Cardiac muscle cell (in vitro differentiated cells and primary cell): ENCODE data around the gene AHNAK. TPM values are rescaled to one million over a fixed set of nuclear protein-coding genes. Genes with fewer than 3 reads are reported as not detected.
"Not testable (repeated sequence)": the region's sequence is repeated elsewhere in the genome, so short reads cannot be mapped to it uniquely, and the experiment has no call there.

Experiments
- DNase-seq, 2 donors: peaks; one replicate each; pipeline versions ENCODE4 v3.0.0 to v3.0.0-alpha.2; 2010 to 2017; ENCODE audit warnings: low read depth in 1 of 2, low spot score in 1 of 2
- H3K27ac ChIP-seq: fragments of 200-600 bp; sonication (generic); 2 replicates; pipeline ENCODE4 v1.5.1; 2016
- H3K27me3 ChIP-seq: fragments of 200-600 bp; sonication (generic); 2 replicates; pipeline ENCODE4 v1.6.0; 2016; ENCODE audit warnings: control low read depth
- H3K36me3 ChIP-seq: fragments of 200-600 bp; sonication (generic); 2 replicates; pipeline ENCODE4 v1.5.1; 2016; ENCODE audit warnings: control low read depth
- H3K4me1 ChIP-seq: fragments of 200-600 bp; sonication (generic); 2 replicates; pipeline ENCODE4 v1.8.1; 2017; ENCODE audit warnings: low read depth, mild to moderate bottlenecking, mixed run types
- H3K4me3 ChIP-seq: fragments of 200-600 bp; sonication (generic); 2 replicates; pipeline ENCODE4 v1.5.1; 2016; ENCODE audit warnings: mild to moderate bottlenecking
- H3K9me3 ChIP-seq: fragments of 200-600 bp; sonication (generic); 2 replicates; pipeline ENCODE4 v1.5.1; 2017; ENCODE audit warnings: low read depth, mild to moderate bottlenecking, control low read depth
- polyA plus RNA-seq: library from polyadenylated mRNA; unstranded; fragments of >200 nt; fragmentation: Nextera tagmentation; extraction: Ambion mirVana; gene quantifications from 2 replicates; pipeline ENCODE4 v1.2.1, GENCODE V29; 2016
- total RNA-seq: library from RNA; depleted of rRNA; stranded (reverse); fragments of >200 nt; gene quantifications from 2 replicates; pipeline ENCODE4 v1.2.3, GENCODE V29; 2016
- TF ChIP-seq, protein P1 (sequence below): IDR thresholded peaks from 2 replicates; pipeline ENCODE4 v1.5.1; 2012; ENCODE audit warnings: low read depth, mild to moderate bottlenecking, low read length

AHNAK gene
- total and polyA plus RNA-seq, 2 experiments from 2014 or later: 13.4 to 77.1 TPM

GRCh38 chr11:62452261-62452660 is 94.3 kb downstream of the AHNAK start:
- no peaks in the 10 kb centered on the region for H3K9me3 ChIP-seq
- no peak overlapping the region for H3K27ac ChIP-seq
- no peaks in the 10 kb centered on the region for H3K4me1 ChIP-seq
- H3K4me3 ChIP-seq: no peak overlapping the region
- no peaks in the 10 kb centered on the region for H3K27me3 ChIP-seq
- DNase-seq: no peak
- TF ChIP-seq, protein P1, sequence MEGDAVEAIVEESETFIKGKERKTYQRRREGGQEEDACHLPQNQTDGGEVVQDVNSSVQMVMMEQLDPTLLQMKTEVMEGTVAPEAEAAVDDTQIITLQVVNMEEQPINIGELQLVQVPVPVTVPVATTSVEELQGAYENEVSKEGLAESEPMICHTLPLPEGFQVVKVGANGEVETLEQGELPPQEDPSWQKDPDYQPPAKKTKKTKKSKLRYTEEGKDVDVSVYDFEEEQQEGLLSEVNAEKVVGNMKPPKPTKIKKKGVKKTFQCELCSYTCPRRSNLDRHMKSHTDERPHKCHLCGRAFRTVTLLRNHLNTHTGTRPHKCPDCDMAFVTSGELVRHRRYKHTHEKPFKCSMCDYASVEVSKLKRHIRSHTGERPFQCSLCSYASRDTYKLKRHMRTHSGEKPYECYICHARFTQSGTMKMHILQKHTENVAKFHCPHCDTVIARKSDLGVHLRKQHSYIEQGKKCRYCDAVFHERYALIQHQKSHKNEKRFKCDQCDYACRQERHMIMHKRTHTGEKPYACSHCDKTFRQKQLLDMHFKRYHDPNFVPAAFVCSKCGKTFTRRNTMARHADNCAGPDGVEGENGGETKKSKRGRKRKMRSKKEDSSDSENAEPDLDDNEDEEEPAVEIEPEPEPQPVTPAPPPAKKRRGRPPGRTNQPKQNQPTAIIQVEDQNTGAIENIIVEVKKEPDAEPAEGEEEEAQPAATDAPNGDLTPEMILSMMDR: no peak
- H3K36me3 ChIP-seq: no peaks in the 10 kb centered on the region

DNA sequence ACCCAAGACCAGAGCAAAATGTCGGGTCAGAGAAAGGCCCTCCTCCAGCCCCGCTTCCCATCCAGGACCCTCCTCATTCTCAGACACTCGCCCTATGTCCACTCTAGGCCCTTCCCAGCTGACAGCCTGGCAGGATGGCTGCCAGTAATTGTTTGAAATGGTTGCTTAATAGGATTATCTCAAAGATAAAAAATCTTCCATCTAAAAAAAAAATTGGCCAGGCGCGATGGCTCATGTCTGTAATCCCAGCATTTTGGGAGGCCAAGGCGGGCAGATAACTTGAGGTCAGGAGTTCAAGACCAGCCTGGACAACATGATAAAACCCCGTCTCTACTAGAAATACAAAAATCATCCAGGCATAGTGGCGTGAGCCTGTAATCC is 95.4 kb downstream of the AHNAK start:
- Histone ChIP-seq H3K27ac (no peak overlapping the region), H3K9me3 (no peaks in the 10 kb centered on the region), H3K36me3 (no peaks in the 10 kb centered on the region), H3K27me3 (no peaks in the 10 kb centered on the region), H3K4me3 (no peak overlapping the region), H3K4me1 (no peaks in the 10 kb centered on the region)
- TF ChIP-seq, protein P1: no peak
- DNase-seq: no peak

- H3K27me3 ChIP-seq: no peaks in the 10 kb centered on the region
- no peaks in the 10 kb centered on the region for H3K36me3 ChIP-seq
- no peak for DNase-seq
- H3K27ac ChIP-seq: no peak overlapping the region
- H3K4me1 ChIP-seq: no peaks in the 10 kb centered on the region
- H3K9me3 ChIP-seq: no peaks in the 10 kb centered on the region
- H3K4me3 ChIP-seq: no peak overlapping the region
- TF ChIP-seq, protein P1: no peak
These were observed 95.9 kb downstream of the AHNAK start for GRCh38 chr11:62450543-62451240.

DNA sequence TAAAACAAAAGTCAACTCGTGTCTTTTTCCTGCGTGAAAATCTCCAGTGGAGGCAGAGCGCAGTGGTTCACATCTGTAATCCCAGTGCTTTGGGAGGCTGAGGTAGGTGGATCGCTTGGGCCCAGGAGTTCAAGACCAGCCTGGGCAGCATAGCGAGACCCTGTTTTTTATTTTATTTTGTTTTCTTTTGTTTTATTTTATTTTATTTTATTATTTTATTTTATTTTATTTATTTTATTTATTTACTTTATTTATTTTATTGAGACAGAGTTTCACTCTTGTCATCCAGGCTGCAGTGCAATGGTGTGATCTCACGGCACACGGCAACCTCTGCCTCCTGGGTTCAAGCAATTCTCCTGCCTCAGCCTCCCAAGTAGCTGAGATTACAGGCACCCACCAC is 96.7 kb downstream of the AHNAK start:
- H3K9me3 ChIP-seq, H3K4me1 ChIP-seq, H3K27me3 ChIP-seq, H3K4me3 ChIP-seq, H3K27ac ChIP-seq, DNase-seq, H3K36me3 ChIP-seq: not testable (repeated sequence)

- Histone ChIP-seq H3K27ac (no peak overlapping the region), H3K4me3 (no peak overlapping the region), H3K27me3 (no peaks in the 10 kb centered on the region), H3K36me3 (no peaks in the 10 kb centered on the region), H3K4me1 (no peaks in the 10 kb centered on the region), H3K9me3 (no peaks in the 10 kb centered on the region)
- TF ChIP-seq, protein P1: no peak
- DNase-seq: no peak
These were observed 97.2 kb downstream of the AHNAK start for GRCh38 chr11:62449451-62449851.

GRCh38 chr11:62446091-62446490 is 100.5 kb downstream of the AHNAK start:
- DNase-seq: no peak
- no peaks in the 10 kb centered on the region for H3K36me3 ChIP-seq
- no peak overlapping the region for H3K4me3 ChIP-seq
- no peaks in the 10 kb centered on the region for H3K4me1 ChIP-seq
- no peaks in the 10 kb centered on the region for H3K9me3 ChIP-seq
- TF ChIP-seq, protein P1: no peak
- no peaks in the 10 kb centered on the region for H3K27me3 ChIP-seq
- H3K27ac ChIP-seq: no peak overlapping the region
